Upper lobe of left lung (tissue), 4 donors: Measurements from ENCODE around the gene MRTO4.

Experiments used
- POLR2A ChIP-seq, 4 donors: fragments of 450-650 bp; IDR thresholded peaks; one replicate each; pipeline ENCODE4 v1.5.1; 2016 to 2017; ENCODE audit warnings: antibody characterized with exemption in 4 of 4, mild to moderate bottlenecking in 2 of 4
- POLR2AphosphoS5 ChIP-seq, 2 donors: sonication (generic); formaldehyde crosslinking; IDR thresholded peaks; one replicate each; pipeline ENCODE4 v1.5.1; 2017; ENCODE audit warnings: antibody characterized with exemption in 2 of 2
- TF ChIP-seq, protein P1 (sequence below), 6 experiments: fragments of 450-650 bp in 4 of 6; fragments of 200-600 bp in 2 of 6; sonication (generic) in 2 of 6; IDR thresholded peaks; one replicate each; pipeline ENCODE4 v1.5.1; 2016 to 2019; ENCODE audit warnings: antibody characterized with exemption in 6 of 6

DNA sequence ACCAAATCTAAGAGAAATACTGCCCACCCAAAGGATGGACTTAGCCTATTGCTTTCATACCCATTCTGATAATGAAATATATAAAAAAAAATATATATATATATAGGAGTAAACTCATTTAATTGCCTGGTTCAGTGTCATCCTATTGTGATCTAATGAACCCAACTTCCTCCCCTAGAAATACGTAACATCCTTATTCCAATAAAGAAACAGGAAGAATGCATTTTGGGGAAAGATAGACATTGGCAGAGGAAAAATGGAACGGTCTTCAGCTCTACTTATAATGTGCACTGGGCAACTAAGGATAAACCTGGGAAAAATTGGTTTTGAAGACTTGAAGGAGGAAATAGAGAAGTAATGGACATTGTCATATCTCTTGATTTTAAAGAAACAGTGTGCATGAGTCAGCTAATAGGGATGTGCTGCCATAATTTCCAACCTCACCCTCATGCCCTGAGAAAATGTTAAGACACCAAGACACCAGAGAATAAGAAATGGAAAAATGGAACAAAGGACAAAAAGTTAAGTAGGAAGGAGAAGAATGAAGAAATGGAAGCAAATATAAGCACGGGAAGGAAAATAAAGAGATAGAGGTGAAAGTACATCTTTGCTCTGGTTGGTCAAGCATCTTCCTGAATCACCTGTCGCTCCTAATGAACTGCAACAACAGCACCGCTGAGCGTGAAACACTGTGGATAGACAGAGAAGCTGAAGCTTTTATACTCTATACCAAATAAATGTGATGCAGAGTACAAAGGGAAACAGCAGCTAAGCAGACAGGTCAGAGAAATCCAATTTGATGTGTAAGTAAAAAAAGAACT is 46.9 kb upstream of the MRTO4 start:
- TF ChIP-seq POLR2AphosphoS5 (IDR thresholded peaks at IDR 0.05) (no peak), POLR2A (IDR thresholded peaks at IDR 0.05) (no peak)
- TF ChIP-seq, protein P1, sequence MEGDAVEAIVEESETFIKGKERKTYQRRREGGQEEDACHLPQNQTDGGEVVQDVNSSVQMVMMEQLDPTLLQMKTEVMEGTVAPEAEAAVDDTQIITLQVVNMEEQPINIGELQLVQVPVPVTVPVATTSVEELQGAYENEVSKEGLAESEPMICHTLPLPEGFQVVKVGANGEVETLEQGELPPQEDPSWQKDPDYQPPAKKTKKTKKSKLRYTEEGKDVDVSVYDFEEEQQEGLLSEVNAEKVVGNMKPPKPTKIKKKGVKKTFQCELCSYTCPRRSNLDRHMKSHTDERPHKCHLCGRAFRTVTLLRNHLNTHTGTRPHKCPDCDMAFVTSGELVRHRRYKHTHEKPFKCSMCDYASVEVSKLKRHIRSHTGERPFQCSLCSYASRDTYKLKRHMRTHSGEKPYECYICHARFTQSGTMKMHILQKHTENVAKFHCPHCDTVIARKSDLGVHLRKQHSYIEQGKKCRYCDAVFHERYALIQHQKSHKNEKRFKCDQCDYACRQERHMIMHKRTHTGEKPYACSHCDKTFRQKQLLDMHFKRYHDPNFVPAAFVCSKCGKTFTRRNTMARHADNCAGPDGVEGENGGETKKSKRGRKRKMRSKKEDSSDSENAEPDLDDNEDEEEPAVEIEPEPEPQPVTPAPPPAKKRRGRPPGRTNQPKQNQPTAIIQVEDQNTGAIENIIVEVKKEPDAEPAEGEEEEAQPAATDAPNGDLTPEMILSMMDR (IDR thresholded peaks at IDR 0.05) = no peak
